GM23338 (cell line): Measurements from ENCODE around the gene ATOH8. TPM values are rescaled to one million over a fixed set of nuclear protein-coding genes. Genes with fewer than 3 reads are reported as not detected.

Experiments
- ATAC-seq: fragments of 200-7000 bp; cut with Tn5 transposase; 3 replicates; pipeline ENCODE4 v1.9.1; 2020
- DNase-seq: peaks from one replicate; pipeline ENCODE4 v3.0.0-alpha.2; 2015; ENCODE audit warnings: low spot score
- H2AFZ ChIP-seq: fragments of 200-600 bp; sonication (generic); 2 replicates; pipeline ENCODE4 v1.8.0; 2016; ENCODE audit warnings: antibody characterized with exemption, mild to moderate bottlenecking, moderate library complexity
- H3F3A ChIP-seq: fragments of 200-600 bp; sonication (generic); replicated peaks from 2 replicates; pipeline ENCODE4 v1.8.0; 2017; ENCODE audit warnings: antibody characterized with exemption, mixed run types, low read depth
- H3K27ac ChIP-seq: fragments of 200-600 bp; sonication (generic); 2 replicates; pipeline ENCODE4 v1.6.1; 2016; ENCODE audit warnings: low read depth
- H3K27me3 ChIP-seq: fragments of 200-600 bp; sonication (generic); 2 replicates; pipeline ENCODE4 v1.8.0; 2016; ENCODE audit warnings: mild to moderate bottlenecking, mixed run types, moderate library complexity; ENCODE audit not compliant: insufficient read depth
- H3K36me3 ChIP-seq: fragments of 200-600 bp; sonication (generic); 2 replicates; pipeline ENCODE4 v1.8.0; 2016; ENCODE audit warnings: mild to moderate bottlenecking; ENCODE audit not compliant: insufficient read depth
- H3K4me1 ChIP-seq: fragments of 200-600 bp; sonication (generic); 2 replicates; pipeline ENCODE4 v1.8.0; 2016; ENCODE audit warnings: mild to moderate bottlenecking, moderate library complexity; ENCODE audit not compliant: insufficient read depth
- H3K4me2 ChIP-seq: fragments of 200-600 bp; sonication (generic); 2 replicates; pipeline ENCODE4 v1.7.1; 2017; ENCODE audit warnings: mixed run types
- H3K4me3 ChIP-seq: fragments of 200-600 bp; sonication (generic); 2 replicates; pipeline ENCODE4 v1.6.1; 2016; ENCODE audit warnings: mixed run types
- H3K79me2 ChIP-seq: fragments of 200-600 bp; sonication (generic); replicated peaks from 2 replicates; pipeline ENCODE4 v1.8.0; 2017; ENCODE audit warnings: mild to moderate bottlenecking; ENCODE audit not compliant: insufficient read depth
- H3K9me2 ChIP-seq: fragments of 200-600 bp; sonication (generic); 2 replicates; pipeline ENCODE4 v1.8.0; 2017; ENCODE audit not compliant: insufficient read depth
- H4K20me1 ChIP-seq: fragments of 200-600 bp; sonication (generic); replicated peaks from 2 replicates; pipeline ENCODE4 v1.8.0; 2017; ENCODE audit warnings: mild to moderate bottlenecking; ENCODE audit not compliant: insufficient read depth
- H3K27ac Mint-ChIP-seq: 2 replicates; pipeline ENCODE4 v1.8.0; 2020; ENCODE audit warnings: inconsistent platforms, mild to moderate bottlenecking, moderate library complexity, mixed read lengths
- H3K27me3 Mint-ChIP-seq: 3 replicates; pipeline ENCODE4 v1.8.0; 2022; ENCODE audit warnings: low read depth, mild to moderate bottlenecking, moderate library complexity, mixed read lengths, inconsistent platforms; ENCODE audit not compliant: insufficient read depth, poor library complexity
- H3K36me3 Mint-ChIP-seq: 3 replicates; pipeline ENCODE4 v1.8.0; 2021; ENCODE audit warnings: low read depth, mild to moderate bottlenecking, inconsistent platforms, moderate library complexity, mixed read lengths
- H3K4me1 Mint-ChIP-seq: 3 replicates; pipeline ENCODE4 v1.8.0; 2020; ENCODE audit warnings: mild to moderate bottlenecking, inconsistent platforms, mixed read lengths
- H3K4me3 Mint-ChIP-seq: 3 replicates; pipeline ENCODE4 v1.8.0; 2021; ENCODE audit warnings: moderate library complexity, mild to moderate bottlenecking, inconsistent platforms, mixed read lengths
- H3K9me3 Mint-ChIP-seq: 3 replicates; pipeline ENCODE4 v1.8.0; 2020; ENCODE audit warnings: moderate library complexity, mild to moderate bottlenecking, inconsistent platforms, mixed read lengths
- ETS1 ChIP-seq: IDR thresholded peaks from 2 replicates; pipeline ENCODE4 v1.6.1; 2016; ENCODE audit warnings: antibody characterized with exemption
- STAT1 ChIP-seq: IDR thresholded peaks from one replicate; pipeline ENCODE4 v1.6.1; 2016; ENCODE audit warnings: antibody characterized with exemption; ENCODE audit not compliant: unreplicated experiment
- ZNF114 ChIP-seq: fragments of 250-450 bp; sonication (Bioruptor Pico); IDR thresholded peaks from 2 replicates; pipeline ENCODE4 v1.5.0; 2020; ENCODE audit warnings: mild to moderate bottlenecking, moderate library complexity
- polyA plus RNA-seq: library from polyadenylated mRNA; unstranded; fragments of >200 nt; fragmentation: Nextera tagmentation; extraction: Ambion mirVana; gene quantifications from 2 replicates; pipeline ENCODE4 v1.2.1, GENCODE V29; 2016
- total RNA-seq: library from RNA; depleted of rRNA; stranded (reverse); fragments of >200 nt; shearing (Covaris generic); gene quantifications from 2 replicates; pipeline ENCODE4 v1.2.3, GENCODE V29; 2014
- TF ChIP-seq, protein P1 (sequence below): fragments of 250-450 bp; sonication (Bioruptor Pico); IDR thresholded peaks from 2 replicates; pipeline ENCODE4 v1.5.0; 2020; ENCODE audit warnings: mild to moderate bottlenecking, moderate library complexity
- TF ChIP-seq, protein P2 (sequence below): IDR thresholded peaks from one replicate; pipeline ENCODE4 v1.6.1; 2018; ENCODE audit warnings: antibody characterized with exemption; ENCODE audit not compliant: unreplicated experiment
- TF ChIP-seq, protein P3 (sequence below), 2 experiments: fragments of 200-600 bp in 1 of 2; sonication (generic) in 1 of 2; conservative IDR thresholded peaks; 2 replicates each; pipeline versions ENCODE4 v1.5.1 to v1.6.1; 2016 to 2017; ENCODE audit warnings: antibody characterized with exemption in 2 of 2, low read depth in 2 of 2, mild to moderate bottlenecking in 2 of 2, moderate library complexity in 1 of 2

ATOH8 gene
- total and polyA plus RNA-seq, 2 experiments from 2014 or later: 0.11 to 0.97 TPM

DNA sequence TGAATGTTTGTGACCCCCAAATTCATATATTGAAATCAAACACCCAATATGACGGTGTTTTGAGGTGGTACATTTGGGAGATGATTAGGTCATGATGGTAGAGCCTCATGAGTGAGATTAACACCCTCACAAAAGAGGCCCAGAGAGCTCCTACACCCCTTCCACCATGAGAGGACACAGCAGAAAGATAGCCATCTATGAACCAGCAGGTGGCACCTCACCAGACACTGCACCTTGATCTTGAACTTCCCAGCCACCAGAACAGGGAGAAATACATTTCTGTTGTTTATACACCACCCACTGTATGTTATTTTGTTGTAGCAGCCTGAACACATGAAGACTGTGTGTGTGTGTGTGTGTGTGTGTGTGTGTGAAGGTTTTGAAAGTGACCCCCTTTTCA, 76.9 kb downstream of the ATOH8 start:
- Histone ChIP-seq H3K4me1 (peaks cover 8% of the 10 kb centered on the region; the same call in 1 of the 2 replicates), H2AFZ (no peak overlapping the region), H3K27me3 (no peaks in the 10 kb centered on the region), H3K4me3 (no peak overlapping the region), H3F3A (no peaks in the 10 kb centered on the region), H3K27ac (no peak overlapping the region), H3K79me2 (no peaks in the 10 kb centered on the region), H3K9me2 (0 out of 2 replicates have a peak, but pooled peaks cover 12% of the 10 kb centered on the region), H4K20me1 (no peaks in the 10 kb centered on the region), H3K36me3 (no peaks in the 10 kb centered on the region), H3K4me2 (no peak overlapping the region)
- no peaks in the 10 kb centered on the region for H3K36me3 Mint-ChIP-seq
- peaks cover 12% of the 10 kb centered on the region for H3K27me3 Mint-ChIP-seq
- no peak overlapping the region for H3K4me3 Mint-ChIP-seq
- TF ChIP-seq ETS1 (no peak), ZNF114 (CRISPR knock-in tag) (no peak), STAT1 (no peak)
- TF ChIP-seq, protein P1, sequence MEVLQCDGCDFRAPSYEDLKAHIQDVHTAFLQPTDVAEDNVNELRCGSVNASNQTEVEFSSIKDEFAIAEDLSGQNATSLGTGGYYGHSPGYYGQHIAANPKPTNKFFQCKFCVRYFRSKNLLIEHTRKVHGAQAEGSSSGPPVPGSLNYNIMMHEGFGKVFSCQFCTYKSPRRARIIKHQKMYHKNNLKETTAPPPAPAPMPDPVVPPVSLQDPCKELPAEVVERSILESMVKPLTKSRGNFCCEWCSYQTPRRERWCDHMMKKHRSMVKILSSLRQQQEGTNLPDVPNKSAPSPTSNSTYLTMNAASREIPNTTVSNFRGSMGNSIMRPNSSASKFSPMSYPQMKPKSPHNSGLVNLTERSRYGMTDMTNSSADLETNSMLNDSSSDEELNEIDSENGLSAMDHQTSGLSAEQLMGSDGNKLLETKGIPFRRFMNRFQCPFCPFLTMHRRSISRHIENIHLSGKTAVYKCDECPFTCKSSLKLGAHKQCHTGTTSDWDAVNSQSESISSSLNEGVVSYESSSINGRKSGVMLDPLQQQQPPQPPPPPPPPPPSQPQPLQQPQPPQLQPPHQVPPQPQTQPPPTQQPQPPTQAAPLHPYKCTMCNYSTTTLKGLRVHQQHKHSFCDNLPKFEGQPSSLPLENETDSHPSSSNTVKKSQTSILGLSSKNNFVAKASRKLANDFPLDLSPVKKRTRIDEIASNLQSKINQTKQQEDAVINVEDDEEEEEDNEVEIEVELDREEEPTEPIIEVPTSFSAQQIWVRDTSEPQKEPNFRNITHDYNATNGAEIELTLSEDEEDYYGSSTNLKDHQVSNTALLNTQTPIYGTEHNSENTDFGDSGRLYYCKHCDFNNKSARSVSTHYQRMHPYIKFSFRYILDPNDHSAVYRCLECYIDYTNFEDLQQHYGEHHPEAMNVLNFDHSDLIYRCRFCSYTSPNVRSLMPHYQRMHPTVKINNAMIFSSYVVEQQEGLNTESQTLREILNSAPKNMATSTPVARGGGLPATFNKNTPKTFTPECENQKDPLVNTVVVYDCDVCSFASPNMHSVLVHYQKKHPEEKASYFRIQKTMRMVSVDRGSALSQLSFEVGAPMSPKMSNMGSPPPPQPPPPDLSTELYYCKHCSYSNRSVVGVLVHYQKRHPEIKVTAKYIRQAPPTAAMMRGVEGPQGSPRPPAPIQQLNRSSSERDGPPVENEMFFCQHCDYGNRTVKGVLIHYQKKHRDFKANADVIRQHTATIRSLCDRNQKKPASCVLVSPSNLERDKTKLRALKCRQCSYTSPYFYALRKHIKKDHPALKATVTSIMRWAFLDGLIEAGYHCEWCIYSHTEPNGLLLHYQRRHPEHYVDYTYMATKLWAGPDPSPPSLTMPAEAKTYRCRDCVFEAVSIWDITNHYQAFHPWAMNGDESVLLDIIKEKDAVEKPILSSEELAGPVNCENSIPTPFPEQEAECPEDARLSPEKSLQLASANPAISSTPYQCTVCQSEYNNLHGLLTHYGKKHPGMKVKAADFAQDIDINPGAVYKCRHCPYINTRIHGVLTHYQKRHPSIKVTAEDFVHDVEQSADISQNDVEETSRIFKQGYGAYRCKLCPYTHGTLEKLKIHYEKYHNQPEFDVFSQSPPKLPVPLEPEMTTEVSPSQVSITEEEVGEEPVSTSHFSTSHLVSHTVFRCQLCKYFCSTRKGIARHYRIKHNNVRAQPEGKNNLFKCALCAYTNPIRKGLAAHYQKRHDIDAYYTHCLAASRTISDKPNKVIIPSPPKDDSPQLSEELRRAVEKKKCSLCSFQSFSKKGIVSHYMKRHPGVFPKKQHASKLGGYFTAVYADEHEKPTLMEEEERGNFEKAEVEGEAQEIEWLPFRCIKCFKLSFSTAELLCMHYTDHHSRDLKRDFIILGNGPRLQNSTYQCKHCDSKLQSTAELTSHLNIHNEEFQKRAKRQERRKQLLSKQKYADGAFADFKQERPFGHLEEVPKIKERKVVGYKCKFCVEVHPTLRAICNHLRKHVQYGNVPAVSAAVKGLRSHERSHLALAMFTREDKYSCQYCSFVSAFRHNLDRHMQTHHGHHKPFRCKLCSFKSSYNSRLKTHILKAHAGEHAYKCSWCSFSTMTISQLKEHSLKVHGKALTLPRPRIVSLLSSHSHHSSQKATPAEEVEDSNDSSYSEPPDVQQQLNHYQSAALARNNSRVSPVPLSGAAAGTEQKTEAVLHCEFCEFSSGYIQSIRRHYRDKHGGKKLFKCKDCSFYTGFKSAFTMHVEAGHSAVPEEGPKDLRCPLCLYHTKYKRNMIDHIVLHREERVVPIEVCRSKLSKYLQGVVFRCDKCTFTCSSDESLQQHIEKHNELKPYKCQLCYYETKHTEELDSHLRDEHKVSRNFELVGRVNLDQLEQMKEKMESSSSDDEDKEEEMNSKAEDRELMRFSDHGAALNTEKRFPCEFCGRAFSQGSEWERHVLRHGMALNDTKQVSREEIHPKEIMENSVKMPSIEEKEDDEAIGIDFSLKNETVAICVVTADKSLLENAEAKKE (CRISPR knock-in tag): no peak
- TF ChIP-seq, protein P2, sequence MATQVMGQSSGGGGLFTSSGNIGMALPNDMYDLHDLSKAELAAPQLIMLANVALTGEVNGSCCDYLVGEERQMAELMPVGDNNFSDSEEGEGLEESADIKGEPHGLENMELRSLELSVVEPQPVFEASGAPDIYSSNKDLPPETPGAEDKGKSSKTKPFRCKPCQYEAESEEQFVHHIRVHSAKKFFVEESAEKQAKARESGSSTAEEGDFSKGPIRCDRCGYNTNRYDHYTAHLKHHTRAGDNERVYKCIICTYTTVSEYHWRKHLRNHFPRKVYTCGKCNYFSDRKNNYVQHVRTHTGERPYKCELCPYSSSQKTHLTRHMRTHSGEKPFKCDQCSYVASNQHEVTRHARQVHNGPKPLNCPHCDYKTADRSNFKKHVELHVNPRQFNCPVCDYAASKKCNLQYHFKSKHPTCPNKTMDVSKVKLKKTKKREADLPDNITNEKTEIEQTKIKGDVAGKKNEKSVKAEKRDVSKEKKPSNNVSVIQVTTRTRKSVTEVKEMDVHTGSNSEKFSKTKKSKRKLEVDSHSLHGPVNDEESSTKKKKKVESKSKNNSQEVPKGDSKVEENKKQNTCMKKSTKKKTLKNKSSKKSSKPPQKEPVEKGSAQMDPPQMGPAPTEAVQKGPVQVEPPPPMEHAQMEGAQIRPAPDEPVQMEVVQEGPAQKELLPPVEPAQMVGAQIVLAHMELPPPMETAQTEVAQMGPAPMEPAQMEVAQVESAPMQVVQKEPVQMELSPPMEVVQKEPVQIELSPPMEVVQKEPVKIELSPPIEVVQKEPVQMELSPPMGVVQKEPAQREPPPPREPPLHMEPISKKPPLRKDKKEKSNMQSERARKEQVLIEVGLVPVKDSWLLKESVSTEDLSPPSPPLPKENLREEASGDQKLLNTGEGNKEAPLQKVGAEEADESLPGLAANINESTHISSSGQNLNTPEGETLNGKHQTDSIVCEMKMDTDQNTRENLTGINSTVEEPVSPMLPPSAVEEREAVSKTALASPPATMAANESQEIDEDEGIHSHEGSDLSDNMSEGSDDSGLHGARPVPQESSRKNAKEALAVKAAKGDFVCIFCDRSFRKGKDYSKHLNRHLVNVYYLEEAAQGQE: no peak
- TF ChIP-seq, protein P3, sequence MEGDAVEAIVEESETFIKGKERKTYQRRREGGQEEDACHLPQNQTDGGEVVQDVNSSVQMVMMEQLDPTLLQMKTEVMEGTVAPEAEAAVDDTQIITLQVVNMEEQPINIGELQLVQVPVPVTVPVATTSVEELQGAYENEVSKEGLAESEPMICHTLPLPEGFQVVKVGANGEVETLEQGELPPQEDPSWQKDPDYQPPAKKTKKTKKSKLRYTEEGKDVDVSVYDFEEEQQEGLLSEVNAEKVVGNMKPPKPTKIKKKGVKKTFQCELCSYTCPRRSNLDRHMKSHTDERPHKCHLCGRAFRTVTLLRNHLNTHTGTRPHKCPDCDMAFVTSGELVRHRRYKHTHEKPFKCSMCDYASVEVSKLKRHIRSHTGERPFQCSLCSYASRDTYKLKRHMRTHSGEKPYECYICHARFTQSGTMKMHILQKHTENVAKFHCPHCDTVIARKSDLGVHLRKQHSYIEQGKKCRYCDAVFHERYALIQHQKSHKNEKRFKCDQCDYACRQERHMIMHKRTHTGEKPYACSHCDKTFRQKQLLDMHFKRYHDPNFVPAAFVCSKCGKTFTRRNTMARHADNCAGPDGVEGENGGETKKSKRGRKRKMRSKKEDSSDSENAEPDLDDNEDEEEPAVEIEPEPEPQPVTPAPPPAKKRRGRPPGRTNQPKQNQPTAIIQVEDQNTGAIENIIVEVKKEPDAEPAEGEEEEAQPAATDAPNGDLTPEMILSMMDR (conservative IDR thresholded peaks at IDR 0.05; ENCODE audit: low read depth in 2 of 2): peak in 1 of 2 experiments; percentile 16; a peak in 1 of 4 replicates
- no peaks in the 10 kb centered on the region; the same call in 2 of the 3 replicates for H3K9me3 Mint-ChIP-seq
- no peak for ATAC-seq
- peaks cover 12% of the 10 kb centered on the region for H3K4me1 Mint-ChIP-seq
- no peak overlapping the region for H3K27ac Mint-ChIP-seq
- no peak for DNase-seq
